Activated CD8-positive, alpha-beta T cell treated with anti-CD3 and anti-CD28 coated beads, Interleukin-2, amount 10 ng/mL, durations not matched to agents 7 days and 5 days (primary cell): ENCODE data around the gene CDK17. TPM values are rescaled to one million over a fixed set of nuclear protein-coding genes. Genes with fewer than 3 reads are reported as not detected.
A peak's percentile ranks its signal among the peaks of the same experiment; 100 is the strongest.
"Not testable (repeated sequence)": the region's sequence is repeated elsewhere in the genome, so short reads cannot be mapped to it uniquely, and the experiment has no call there.

ENCODE experiments used
- ATAC-seq: fragments of 150-1000 bp; cut with Tn5 transposase; one replicate; pipeline ENCODE4 v1.10.0; 2021; ENCODE audit warnings: moderate library complexity
- CTCF ChIA-PET: fragments of 350-600 bp; sonication (Branson Sonifier 250); formaldehyde crosslinking; loops from one replicate; lab custom pipeline; 2021; ENCODE audit warnings: antibody characterized with exemption; lab: Charles Lee
- POLR2A ChIA-PET: fragments of 350-600 bp; sonication (Branson Sonifier 250); formaldehyde crosslinking; loops from one replicate; lab custom pipeline; 2021; ENCODE audit warnings: antibody characterized with exemption; lab: Charles Lee
- DNase-seq: peaks from one replicate; pipeline ENCODE4 v3.0.0-alpha.2; 2020
- H3K27ac Mint-ChIP-seq: one replicate; pipeline ENCODE4 v1.8.0; 2021; ENCODE audit warnings: mild to moderate bottlenecking, mixed read lengths
- H3K27me3 Mint-ChIP-seq: one replicate; pipeline ENCODE4 v1.8.0; 2021; ENCODE audit warnings: low read depth, mixed read lengths
- H3K36me3 Mint-ChIP-seq: one replicate; pipeline ENCODE4 v1.8.0; 2021; ENCODE audit warnings: low read depth, mixed read lengths
- H3K4me1 Mint-ChIP-seq: one replicate; pipeline ENCODE4 v1.8.0; 2021; ENCODE audit warnings: low read depth, mixed read lengths
- H3K4me3 Mint-ChIP-seq: one replicate; pipeline ENCODE4 v1.8.0; 2021; ENCODE audit warnings: mild to moderate bottlenecking, mixed read lengths
- H3K9me3 Mint-ChIP-seq: one replicate; pipeline ENCODE4 v1.8.0; 2022; ENCODE audit warnings: mixed read lengths; ENCODE audit not compliant: insufficient read depth
- total RNA-seq, 2 experiments: library from RNA; stranded (reverse); gene quantifications; one replicate each; pipeline ENCODE4 v1.2.3, GENCODE V29; 2021

CDK17 gene
- total RNA-seq, 2 experiments from 2014 or later: 38.2 to 39.5 TPM

- H3K27me3 Mint-ChIP-seq: no peaks in the 10 kb centered on the region
- H3K4me3 Mint-ChIP-seq: no peak overlapping the region
These were observed 19.5 kb upstream of the CDK17 start for GRCh38 chr12:96419576-96420276.

DNA sequence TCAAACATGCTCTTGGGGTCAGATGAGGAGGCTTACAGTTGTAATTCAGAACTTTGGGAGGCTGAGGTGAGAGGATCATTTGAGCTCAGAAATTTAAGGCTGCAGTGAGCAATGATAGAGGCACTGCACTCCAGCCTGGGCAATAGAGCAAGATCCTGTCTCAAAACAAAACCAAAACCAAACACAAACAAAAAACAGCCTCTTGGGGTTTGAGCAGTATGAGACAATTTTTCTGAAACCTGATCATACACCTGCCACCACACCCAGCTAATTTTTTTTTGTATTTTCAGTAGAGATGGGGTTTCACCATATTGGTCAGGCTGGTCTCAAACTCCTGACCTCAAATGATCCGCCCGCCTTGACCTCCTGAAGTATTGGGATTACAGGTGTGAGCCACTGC lies 17.4 kb upstream of the CDK17 start:
- not testable (repeated sequence) for H3K36me3 Mint-ChIP-seq, H3K27me3 Mint-ChIP-seq, DNase-seq, H3K27ac Mint-ChIP-seq, H3K4me3 Mint-ChIP-seq, H3K9me3 Mint-ChIP-seq
- ChIA-PET POLR2A (interaction anchor here (1.0 to 1.9 kb wide), 4 partner anchors 17 to 489 kb away, joined by 3 to 10 read pairs (median 5); partner anchors contain the start of genes CDK17 and NEDD1), CTCF (interaction anchor here (0.9 to 1.7 kb wide), 6 partner anchors 14 to 99 kb away, joined by 3 to 7 read pairs (median 4); partner anchors contain the start of gene CFAP54)
- peaks cover 47% of the 10 kb centered on the region for H3K4me1 Mint-ChIP-seq
- ATAC-seq: peak; percentile 48

More at GRCh38 chr12:96419576-96420276, 19.5 kb upstream of the CDK17 start:
- Mint-ChIP-seq H3K36me3 (peaks cover 2% of the 10 kb centered on the region), H3K9me3 (no peaks in the 10 kb centered on the region), H3K27ac (no peak overlapping the region), H3K4me1 (peaks cover 45% of the 10 kb centered on the region)
- ChIA-PET CTCF (interaction anchor here (1.2 to 4.5 kb wide), 7 partner anchors 14 to 97 kb away, joined by 3 to 29 read pairs (median 7); partner anchors contain the start of genes CDK17 and CFAP54), POLR2A (interaction anchor here (0.6 to 2.5 kb wide), 4 partner anchors 19 to 361 kb away, joined by 3 to 15 read pairs (median 4); partner anchors contain the start of gene CDK17)
- ATAC-seq (no peak), DNase-seq (no peak)

- H3K4me1 Mint-ChIP-seq: peaks cover 39% of the 10 kb centered on the region
- H3K4me3 Mint-ChIP-seq: no peak overlapping the region
- CTCF ChIA-PET: interaction anchor here (1.1 kb wide), 1 partner anchor 15 kb away, joined by 3 read pairs; no protein-coding TSS in a partner anchor
- no peaks in the 10 kb centered on the region for H3K9me3 Mint-ChIP-seq
- H3K36me3 Mint-ChIP-seq: peaks cover 2% of the 10 kb centered on the region
- POLR2A ChIA-PET: interaction anchor here (0.6 to 1.9 kb wide), 2 partner anchors 16 to 30 kb away, joined by 5 to 10 read pairs; partner anchors contain the start of gene CDK17
- DNase-seq (no peak), ATAC-seq (no peak)
- H3K27me3 Mint-ChIP-seq: no peaks in the 10 kb centered on the region
- no peak overlapping the region for H3K27ac Mint-ChIP-seq
These were observed 16.0 kb upstream of the CDK17 start for GRCh38 chr12:96416033-96416799.

GRCh38 chr12:96414637-96415036 lies 14.4 kb upstream of the CDK17 start:
- H3K9me3 Mint-ChIP-seq: no peaks in the 10 kb centered on the region
- no peaks in the 10 kb centered on the region for H3K36me3 Mint-ChIP-seq
- H3K4me3 Mint-ChIP-seq: no peak overlapping the region
- peaks cover 27% of the 10 kb centered on the region for H3K4me1 Mint-ChIP-seq
- CTCF ChIA-PET: no interaction called here
- DNase-seq (no peak), ATAC-seq (no peak)
- POLR2A ChIA-PET: no interaction called here
- no peak overlapping the region for H3K27ac Mint-ChIP-seq
- H3K27me3 Mint-ChIP-seq: no peaks in the 10 kb centered on the region

DNA sequence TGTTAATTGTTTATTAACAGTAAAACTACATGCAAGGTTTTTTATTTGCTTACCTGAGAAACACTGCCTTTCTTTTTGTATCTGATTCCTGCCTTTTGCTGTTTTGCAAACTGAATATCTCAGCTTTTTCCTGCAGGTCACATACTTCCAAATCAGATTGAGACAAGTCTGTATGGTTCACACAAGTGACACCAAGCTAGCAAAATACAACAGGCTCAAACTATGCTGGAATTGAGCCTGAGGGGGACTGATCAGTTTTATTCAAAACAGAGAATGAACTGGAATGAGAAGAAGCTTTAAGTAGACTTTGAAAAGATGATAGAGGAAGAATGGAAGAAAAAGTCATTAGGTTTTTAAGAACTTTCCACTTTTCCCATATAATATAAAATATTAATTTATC lies 12.2 kb upstream of the CDK17 start:
- POLR2A ChIA-PET: interaction anchor here (2.3 kb wide), 1 partner anchor 12 kb away, joined by 10 read pairs; the partner anchor contains the start of gene CDK17
- H3K36me3 Mint-ChIP-seq: no peaks in the 10 kb centered on the region
- H3K4me3 Mint-ChIP-seq: no peak overlapping the region
- DNase-seq (no peak), ATAC-seq (no peak)
- no peaks in the 10 kb centered on the region for H3K9me3 Mint-ChIP-seq
- H3K4me1 Mint-ChIP-seq: peaks cover 19% of the 10 kb centered on the region
- no peaks in the 10 kb centered on the region for H3K27me3 Mint-ChIP-seq
- CTCF ChIA-PET: interaction anchor here (0.9 to 2.0 kb wide), 5 partner anchors 8 to 26 kb away, joined by 3 to 9 read pairs (median 4); partner anchors contain the start of gene CDK17
- no peak overlapping the region for H3K27ac Mint-ChIP-seq

DNA sequence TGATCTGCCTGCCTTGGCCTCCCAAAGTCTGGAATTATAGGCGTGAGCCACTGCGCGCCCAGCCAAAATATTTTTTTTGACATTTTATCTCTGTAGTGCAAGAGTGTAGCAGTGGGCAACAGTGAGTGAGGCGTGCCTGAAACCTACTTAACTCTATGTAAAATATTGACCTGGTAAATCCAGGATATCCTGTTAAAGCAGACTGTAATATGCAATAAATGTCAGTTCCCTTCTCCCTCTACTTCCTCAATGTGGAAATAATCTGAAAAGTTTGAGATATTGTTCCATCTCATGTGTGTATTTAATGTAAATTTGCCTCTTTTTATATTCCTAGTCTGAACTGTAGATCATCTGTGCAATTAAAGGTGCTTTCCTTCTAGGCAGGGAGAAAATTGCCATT lies 9.5 kb upstream of the CDK17 start:
- Mint-ChIP-seq H3K4me3 (no peak overlapping the region), H3K36me3 (no peaks in the 10 kb centered on the region), H3K27me3 (no peaks in the 10 kb centered on the region), H3K4me1 (peaks cover 11% of the 10 kb centered on the region), H3K27ac (no peak overlapping the region), H3K9me3 (no peaks in the 10 kb centered on the region)
- no peak for ATAC-seq
- ChIA-PET CTCF (no interaction called here), POLR2A (no interaction called here)
- DNase-seq: no peak

- Mint-ChIP-seq H3K36me3 (no peaks in the 10 kb centered on the region), H3K27ac (no peak overlapping the region), H3K4me3 (no peak overlapping the region), H3K27me3 (no peaks in the 10 kb centered on the region), H3K9me3 (no peaks in the 10 kb centered on the region), H3K4me1 (peaks cover 15% of the 10 kb centered on the region)
- POLR2A ChIA-PET: no interaction called here
- no peak for ATAC-seq
- CTCF ChIA-PET: no interaction called here
- DNase-seq: no peak
These were observed 8.8 kb upstream of the CDK17 start for GRCh38 chr12:96408993-96409392.

DNA sequence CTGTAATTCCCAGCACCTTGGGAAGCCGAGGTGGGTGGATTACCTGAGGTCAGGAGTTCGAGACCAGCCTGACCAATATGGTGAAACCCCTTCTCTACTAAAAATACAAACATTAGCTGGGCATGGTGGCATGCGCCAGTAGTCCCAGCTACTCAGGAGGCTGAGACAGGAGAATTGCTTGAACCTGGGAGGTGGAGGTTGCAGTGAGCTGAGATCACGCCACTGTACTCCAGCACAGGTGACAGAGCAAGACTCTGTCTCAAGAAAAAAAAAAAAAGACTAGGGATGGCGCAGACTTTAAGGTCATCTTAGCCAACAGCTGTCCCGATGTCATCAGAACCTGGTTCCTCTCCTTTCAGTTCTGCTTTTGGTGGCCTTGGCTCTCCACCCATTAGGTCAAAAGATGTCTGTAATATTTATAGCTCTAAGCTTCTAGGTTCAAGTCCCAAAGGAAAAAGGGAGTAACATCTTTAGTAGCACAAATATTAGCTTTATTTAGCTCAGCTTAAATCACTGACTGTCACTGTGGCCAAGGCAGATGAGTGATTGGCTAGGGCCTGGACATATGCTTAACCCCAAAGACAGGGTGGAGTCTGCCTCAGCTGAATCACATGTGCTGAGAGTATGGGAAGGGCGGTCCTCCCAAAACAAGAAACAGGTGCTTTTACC lies 7.3 kb upstream of the CDK17 start:
- H3K27ac Mint-ChIP-seq, DNase-seq, H3K9me3 Mint-ChIP-seq, ATAC-seq, H3K36me3 Mint-ChIP-seq, H3K4me3 Mint-ChIP-seq, H3K27me3 Mint-ChIP-seq: not testable (repeated sequence)
- ChIA-PET CTCF (interaction anchor here (1.3 kb wide), 1 partner anchor 109 kb away, joined by 3 read pairs; no protein-coding TSS in a partner anchor), POLR2A (interaction anchor here (0.6 kb wide), 1 partner anchor 40 kb away, joined by 3 read pairs; no protein-coding TSS in a partner anchor)
- H3K4me1 Mint-ChIP-seq: peaks cover 20% of the 10 kb centered on the region

GRCh38 chr12:96404696-96405095 lies 4.5 kb upstream of the CDK17 start:
- ATAC-seq: no peak
- H3K27me3 Mint-ChIP-seq: no peaks in the 10 kb centered on the region

DNA sequence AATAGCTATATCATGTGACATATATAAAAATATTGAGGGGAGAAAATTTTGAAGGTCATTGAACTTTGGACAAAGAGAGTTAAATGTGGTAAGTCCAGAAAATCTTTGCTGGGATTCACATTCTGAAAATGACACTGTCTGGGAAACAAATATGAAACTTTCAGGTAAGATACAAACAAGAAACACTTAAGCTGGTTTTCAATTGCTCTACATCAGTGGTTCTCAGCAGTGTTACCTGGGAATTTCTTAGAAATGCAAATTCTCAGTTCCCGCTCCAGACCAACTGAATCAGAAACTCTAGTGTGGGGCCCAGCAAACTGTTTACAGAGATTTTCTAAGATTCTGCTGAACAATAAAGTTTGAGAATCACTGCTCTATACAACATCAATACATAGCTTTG lies 3.6 kb upstream of the CDK17 start:
- H3K36me3 Mint-ChIP-seq: no peaks in the 10 kb centered on the region
- ATAC-seq (no peak), DNase-seq (no peak)
- ChIA-PET CTCF (interaction anchor here (0.6 to 7.8 kb wide), 11 partner anchors 9 to 193 kb away, joined by 3 to 85 read pairs (median 5); partner anchors contain the start of gene CFAP54), POLR2A (interaction anchor here (2.0 kb wide), 1 partner anchor 42 kb away, joined by 8 read pairs; no protein-coding TSS in a partner anchor)
- no peaks in the 10 kb centered on the region for H3K9me3 Mint-ChIP-seq
- peaks cover 26% of the 10 kb centered on the region for H3K4me1 Mint-ChIP-seq
- H3K27ac Mint-ChIP-seq: no peak overlapping the region
- H3K27me3 Mint-ChIP-seq: no peaks in the 10 kb centered on the region
- H3K4me3 Mint-ChIP-seq: no peak overlapping the region

More at GRCh38 chr12:96404696-96405095, 4.5 kb upstream of the CDK17 start:
- no peak for DNase-seq
- Mint-ChIP-seq H3K4me1 (peaks cover 27% of the 10 kb centered on the region), H3K4me3 (no peak overlapping the region), H3K9me3 (no peaks in the 10 kb centered on the region), H3K36me3 (no peaks in the 10 kb centered on the region), H3K27ac (no peak overlapping the region)
- ChIA-PET CTCF (interaction anchor here (0.6 to 7.8 kb wide), 10 partner anchors 8 to 112 kb away, joined by 3 to 85 read pairs (median 6); partner anchors contain the start of gene CFAP54), POLR2A (interaction anchor here (2.0 kb wide), 1 partner anchor 41 kb away, joined by 8 read pairs; no protein-coding TSS in a partner anchor)

GRCh38 chr12:96402522-96402921 lies 2.3 kb upstream of the CDK17 start:
- ATAC-seq, H3K36me3 Mint-ChIP-seq, H3K9me3 Mint-ChIP-seq, H3K4me3 Mint-ChIP-seq, DNase-seq, H3K27me3 Mint-ChIP-seq, H3K27ac Mint-ChIP-seq: not testable (repeated sequence)
- H3K4me1 Mint-ChIP-seq: peaks cover 30% of the 10 kb centered on the region
- ChIA-PET CTCF (interaction anchor here (1.2 to 7.8 kb wide), 8 partner anchors 9 to 114 kb away, joined by 3 to 85 read pairs (median 18); partner anchors contain the start of gene CFAP54), POLR2A (interaction anchor here (1.4 kb wide), 1 partner anchor 34 kb away, joined by 3 read pairs; no protein-coding TSS in a partner anchor)
